HCT116 (cell line): ENCODE measurements around the gene RHPN2. TPM values are rescaled to one million over a fixed set of nuclear protein-coding genes. Genes with fewer than 3 reads are reported as not detected.

Experiments used
- ATAC-seq: fragments of 200-7000 bp; cut with Tn5 transposase; 2 replicates; pipeline ENCODE4 v1.9.1; 2020; ENCODE audit warnings: mild to moderate bottlenecking, moderate library complexity
- BruUV-seq: library from RNA; stranded (reverse); fragments of 400-500 nt; replicated peaks from 2 replicates; lab custom pipeline; 2021; lab: Mats Ljungman, UMichigan
- CTCF ChIA-PET: fragments of 300-600 bp; sonication (Branson Sonifier 250); formaldehyde crosslinking; loops from one replicate; lab custom pipeline; 2021; ENCODE audit warnings: antibody characterized with exemption; lab: Charles Lee
- POLR2A ChIA-PET: fragments of 300-600, 350-600 bp; sonication (Branson Sonifier 250); formaldehyde crosslinking; loops from one replicate; lab custom pipeline; 2021; ENCODE audit warnings: antibody characterized with exemption; lab: Charles Lee
- RAD21 ChIA-PET, 2 experiments: fragments of 300-600 bp; sonication (Branson Sonifier 250); formaldehyde crosslinking; loops; one replicate each; lab custom pipeline; 2023; ENCODE audit warnings: low total read pairs in 2 of 2; ENCODE audit not compliant: uncharacterized antibody in 2 of 2, unreplicated experiment in 2 of 2, low non-redundant PET in 1 of 2; lab: Charles Lee
- DNase-seq: peaks from one replicate; pipeline ENCODE4 v3.0.0-alpha.2; 2010; ENCODE audit warnings: low read depth, low spot score
- H2AFZ ChIP-seq: fragments of 200-600 bp; shearing (Covaris generic), sonication (generic); 2 replicates; pipeline ENCODE4 v1.6.1; 2017; ENCODE audit warnings: low read depth, mixed run types, mixed read lengths, antibody characterized with exemption, low read length; ENCODE audit not compliant: poor library complexity, severe bottlenecking
- H3K27ac ChIP-seq: 2 replicates; pipeline ENCODE4 v1.5.1; 2012; ENCODE audit warnings: low read depth, low read length
- H3K27me3 ChIP-seq: fragments of 200-600 bp; sonication (generic); 2 replicates; pipeline ENCODE4 v1.6.1; 2016; ENCODE audit warnings: mixed run types, low read length, mixed read lengths; ENCODE audit not compliant: insufficient read depth
- H3K36me3 ChIP-seq, 2 experiments: fragments of 200-500 bp in 1 of 2; fragments of 200-600 bp in 1 of 2; sonication (Bioruptor generic) in 1 of 2; sonication (generic) in 1 of 2; 2 replicates each; pipeline versions ENCODE4 v1.5.1 to v1.6.1; 2014 to 2016; ENCODE audit warnings: low read length in 2 of 2, inconsistent platforms in 1 of 2, mixed read lengths in 1 of 2, mixed run types in 1 of 2; ENCODE audit not compliant: insufficient read depth in 2 of 2, control insufficient read depth in 1 of 2
- H3K4me1 ChIP-seq, 2 experiments: fragments of 200-600 bp in 1 of 2; sonication (generic) in 1 of 2; 2 replicates each; pipeline versions ENCODE4 v1.5.1 to v1.6.1; 2012 to 2017; ENCODE audit warnings: low read length in 2 of 2, inconsistent platforms in 1 of 2, mild to moderate bottlenecking in 1 of 2, mixed read lengths in 1 of 2, mixed run types in 1 of 2, moderate library complexity in 1 of 2; ENCODE audit not compliant: insufficient read depth in 2 of 2, control insufficient read depth in 1 of 2
- H3K4me2 ChIP-seq: fragments of 200-600 bp; sonication (generic); 2 replicates; pipeline ENCODE4 v1.6.1; 2017; ENCODE audit warnings: mixed run types, low read length, mixed read lengths
- H3K4me3 ChIP-seq, 2 experiments: fragments of 200-600 bp in 1 of 2; sonication (generic) in 1 of 2; replicated peaks in 1 of 2; 2 replicates each; pipeline ENCODE4 v1.5.1; 2011 to 2016; ENCODE audit warnings: low read length in 2 of 2, control low read depth in 1 of 2, low read depth in 1 of 2, mild to moderate bottlenecking in 1 of 2, mixed read lengths in 1 of 2, mixed run types in 1 of 2
- H3K79me2 ChIP-seq: fragments of 200-600 bp; sonication (generic); 2 replicates; pipeline ENCODE4 v1.6.1; 2017; ENCODE audit warnings: mild to moderate bottlenecking, mixed run types, low read length, moderate library complexity, mixed read lengths; ENCODE audit not compliant: insufficient read depth
- H3K9ac ChIP-seq: fragments of 200-600 bp; sonication (generic); 2 replicates; pipeline ENCODE4 v1.6.1; 2016; ENCODE audit warnings: low read length, mixed read lengths
- H3K9me2 ChIP-seq: fragments of 200-600 bp; sonication (generic), shearing (Covaris generic); 2 replicates; pipeline ENCODE4 v1.6.1; 2017; ENCODE audit warnings: mixed run types, mild to moderate bottlenecking, moderate library complexity; ENCODE audit not compliant: insufficient read depth
- H3K9me3 ChIP-seq, 2 experiments: fragments of 200-500 bp in 1 of 2; fragments of 200-600 bp in 1 of 2; sonication (Bioruptor generic) in 1 of 2; sonication (generic) in 1 of 2; 2 replicates each; pipeline ENCODE4 v1.6.1; 2014 to 2017; ENCODE audit warnings: low read length in 2 of 2, mixed read lengths in 2 of 2, inconsistent platforms in 1 of 2, low read depth in 1 of 2, mild to moderate bottlenecking in 1 of 2, mixed run types in 1 of 2, moderate library complexity in 1 of 2; ENCODE audit not compliant: control insufficient read depth in 1 of 2, insufficient read depth in 1 of 2
- H4K20me1 ChIP-seq: fragments of 200-600 bp; sonication (generic), shearing (Covaris generic); 2 replicates; pipeline ENCODE4 v1.6.1; 2017; ENCODE audit warnings: mixed run types, mild to moderate bottlenecking, moderate library complexity; ENCODE audit not compliant: insufficient read depth
- CEBPB ChIP-seq: IDR thresholded peaks from 2 replicates; pipeline ENCODE4 v1.6.1; 2012; ENCODE audit warnings: low read depth
- EGR1 ChIP-seq: IDR thresholded peaks from 2 replicates; pipeline ENCODE4 v1.6.1; 2012; ENCODE audit warnings: low read depth
- ELF1 ChIP-seq: IDR thresholded peaks from 2 replicates; pipeline ENCODE4 v1.6.1; 2012; ENCODE audit warnings: low read depth, borderline replicate concordance
- EZH2 ChIP-seq: fragments of 200-600 bp; sonication (generic); IDR thresholded peaks from 2 replicates; pipeline ENCODE4 v1.6.1; 2017; ENCODE audit warnings: antibody characterized with exemption, mixed run types
- EZH2phosphoT487 ChIP-seq: fragments of 200-600 bp; IDR thresholded peaks from 2 replicates; pipeline ENCODE4 v1.6.1; 2018; ENCODE audit warnings: antibody characterized with exemption, borderline replicate concordance
- JUND ChIP-seq: IDR thresholded peaks from 2 replicates; pipeline ENCODE4 v1.6.1; 2012
- SRF ChIP-seq: IDR thresholded peaks from 2 replicates; pipeline ENCODE4 v1.6.1; 2012; ENCODE audit warnings: low read depth
- TCF7L2 ChIP-seq: IDR thresholded peaks from 2 replicates; pipeline ENCODE4 v1.7.0; 2011; ENCODE audit warnings: borderline replicate concordance, inconsistent platforms; ENCODE audit not compliant: insufficient read depth, insufficient read length; ENCODE audit errors: extremely low read depth
- YY1 ChIP-seq: IDR thresholded peaks from 2 replicates; pipeline ENCODE4 v1.6.1; 2011; ENCODE audit warnings: low read length, low read depth, moderate library complexity, mild to moderate bottlenecking; ENCODE audit not compliant: insufficient replicate concordance; ENCODE audit errors: extremely low read depth
- ZFX ChIP-seq: fragments of 450-650 bp; IDR thresholded peaks from 2 replicates; pipeline ENCODE4 v1.6.1; 2017
- ZNF274 ChIP-seq: fragments of 200-500 bp; sonication (Bioruptor generic); IDR thresholded peaks from 2 replicates; pipeline ENCODE4 v1.6.1; 2014; ENCODE audit warnings: mild to moderate bottlenecking, low read depth, low read length, inconsistent platforms
- intact Hi-C: fragments of 100-400 bp; cut with micrococcal nuclease; formaldehyde crosslinking; loops from 2 replicates; pipeline ENCODE4 v1.10.0; 2022
- total RNA-seq: library from RNA; stranded (reverse); gene quantifications from one replicate; pipeline ENCODE4 v1.2.1, GENCODE V29; 2021; ENCODE audit not compliant: unreplicated experiment
- TF ChIP-seq, protein P1 (sequence below): IDR thresholded peaks from 2 replicates; pipeline ENCODE4 v1.6.1; 2012; ENCODE audit warnings: low read depth
- TF ChIP-seq, protein P2 (sequence below): IDR thresholded peaks from 2 replicates; pipeline ENCODE4 v1.6.1; 2012

RHPN2 gene
- total RNA-seq, 1 experiment from 2014 or later, result 33.3 TPM

DNA sequence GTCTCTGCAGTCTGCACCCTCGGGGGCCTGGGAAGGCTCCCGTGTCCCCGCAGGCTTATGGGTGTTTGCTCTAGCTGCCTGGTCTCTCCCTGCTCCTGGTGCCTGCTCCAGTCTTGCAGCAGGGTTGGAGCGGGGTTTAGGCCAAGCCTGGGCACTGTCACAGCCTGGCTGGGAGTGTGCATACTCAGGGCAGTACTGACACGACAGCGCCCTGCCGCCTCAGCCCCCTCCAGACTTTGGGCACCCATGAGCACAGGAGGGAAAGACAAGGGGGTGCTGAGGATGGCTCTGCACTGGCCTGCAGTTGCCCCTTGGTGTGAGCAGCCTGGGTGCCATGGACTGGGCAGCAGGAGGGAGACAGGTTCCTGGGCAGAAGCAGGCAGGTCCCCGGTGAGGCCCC is 128.6 kb downstream of the RHPN2 start:
- DNase-seq (no peak), ATAC-seq (no peak)
- no peak overlapping the region for H3K4me2 ChIP-seq
- no peak overlapping the region for H2AFZ ChIP-seq
- H4K20me1 ChIP-seq, result no peaks in the 10 kb centered on the region
- no peaks in the 10 kb centered on the region for H3K9me2 ChIP-seq
- 0 out of 4 replicates have a peak, but pooled peaks cover 0 to under 1% of the 10 kb centered on the region in 2 experiments for H3K36me3 ChIP-seq
- ChIA-PET RAD21 (no interaction called here), CTCF (no interaction called here), POLR2A (no interaction called here)
- no peaks in the 10 kb centered on the region for H3K27me3 ChIP-seq
- TF ChIP-seq CEBPB, result no peak
- no peak for TF ChIP-seq EZH2phosphoT487
- TF ChIP-seq JUND, result no peak
- TF ChIP-seq ZNF274, result no peak
- TF ChIP-seq, protein P1, sequence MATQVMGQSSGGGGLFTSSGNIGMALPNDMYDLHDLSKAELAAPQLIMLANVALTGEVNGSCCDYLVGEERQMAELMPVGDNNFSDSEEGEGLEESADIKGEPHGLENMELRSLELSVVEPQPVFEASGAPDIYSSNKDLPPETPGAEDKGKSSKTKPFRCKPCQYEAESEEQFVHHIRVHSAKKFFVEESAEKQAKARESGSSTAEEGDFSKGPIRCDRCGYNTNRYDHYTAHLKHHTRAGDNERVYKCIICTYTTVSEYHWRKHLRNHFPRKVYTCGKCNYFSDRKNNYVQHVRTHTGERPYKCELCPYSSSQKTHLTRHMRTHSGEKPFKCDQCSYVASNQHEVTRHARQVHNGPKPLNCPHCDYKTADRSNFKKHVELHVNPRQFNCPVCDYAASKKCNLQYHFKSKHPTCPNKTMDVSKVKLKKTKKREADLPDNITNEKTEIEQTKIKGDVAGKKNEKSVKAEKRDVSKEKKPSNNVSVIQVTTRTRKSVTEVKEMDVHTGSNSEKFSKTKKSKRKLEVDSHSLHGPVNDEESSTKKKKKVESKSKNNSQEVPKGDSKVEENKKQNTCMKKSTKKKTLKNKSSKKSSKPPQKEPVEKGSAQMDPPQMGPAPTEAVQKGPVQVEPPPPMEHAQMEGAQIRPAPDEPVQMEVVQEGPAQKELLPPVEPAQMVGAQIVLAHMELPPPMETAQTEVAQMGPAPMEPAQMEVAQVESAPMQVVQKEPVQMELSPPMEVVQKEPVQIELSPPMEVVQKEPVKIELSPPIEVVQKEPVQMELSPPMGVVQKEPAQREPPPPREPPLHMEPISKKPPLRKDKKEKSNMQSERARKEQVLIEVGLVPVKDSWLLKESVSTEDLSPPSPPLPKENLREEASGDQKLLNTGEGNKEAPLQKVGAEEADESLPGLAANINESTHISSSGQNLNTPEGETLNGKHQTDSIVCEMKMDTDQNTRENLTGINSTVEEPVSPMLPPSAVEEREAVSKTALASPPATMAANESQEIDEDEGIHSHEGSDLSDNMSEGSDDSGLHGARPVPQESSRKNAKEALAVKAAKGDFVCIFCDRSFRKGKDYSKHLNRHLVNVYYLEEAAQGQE, result no peak
- no peak for TF ChIP-seq ZFX
- TF ChIP-seq, protein P2, sequence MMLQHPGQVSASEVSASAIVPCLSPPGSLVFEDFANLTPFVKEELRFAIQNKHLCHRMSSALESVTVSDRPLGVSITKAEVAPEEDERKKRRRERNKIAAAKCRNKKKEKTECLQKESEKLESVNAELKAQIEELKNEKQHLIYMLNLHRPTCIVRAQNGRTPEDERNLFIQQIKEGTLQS, result no peak
- no peak for TF ChIP-seq ELF1
- no peak for TF ChIP-seq EGR1
- TF ChIP-seq EZH2, result no peak
- no peak for TF ChIP-seq SRF
- no peak for TF ChIP-seq YY1
- no peak for TF ChIP-seq TCF7L2
- no peaks in the 10 kb centered on the region for H3K9me3 ChIP-seq
- no peaks in the 10 kb centered on the region for H3K79me2 ChIP-seq
- intact Hi-C loops, result no loop called here
- no peaks in the 10 kb centered on the region for H3K4me1 ChIP-seq
- BruUV-seq, result no TSS peak
- no peak overlapping the region for H3K27ac ChIP-seq
- H3K4me3 ChIP-seq, result no peak overlapping the region
- H3K9ac ChIP-seq, result no peak overlapping the region
